HepG2 (cell line): ENCODE measurements around the gene ZNHIT6. TPM values are rescaled to one million over a fixed set of nuclear protein-coding genes. Genes with fewer than 3 reads are reported as not detected.
A peak's percentile ranks its signal among the peaks of the same experiment; 100 is the strongest.

Experiments
- CBX1 ChIP-seq: IDR thresholded peaks from one replicate; pipeline ENCODE4 v1.6.1; 2016; ENCODE audit warnings: antibody characterized with exemption, low read depth
- CREB1 ChIP-seq, 2 experiments: fragments of 450-650 bp in 1 of 2; IDR thresholded peaks; 2 replicates each; pipeline ENCODE4 v1.6.1; 2016 to 2017; ENCODE audit warnings: control low read depth in 1 of 2, mild to moderate bottlenecking in 1 of 2, missing compliant biosample characterization in 1 of 2, missing genetic modification characterization in 1 of 2
- EZH2 ChIP-seq: conservative IDR thresholded peaks from 2 replicates; pipeline ENCODE4 v1.6.1; 2012; ENCODE audit warnings: mild to moderate bottlenecking, low read depth, low read length, moderate library complexity
- KDM6A ChIP-seq: IDR thresholded peaks from 2 replicates; pipeline ENCODE4 v1.6.1; 2016; ENCODE audit warnings: low read depth
- MAFK ChIP-seq, 2 experiments: IDR thresholded peaks in 1 of 2; conservative IDR thresholded peaks in 1 of 2; 2 replicates each; pipeline ENCODE4 v1.6.1; 2011; ENCODE audit warnings: improper control_type of control experiment in 2 of 2, low read length in 2 of 2
- NBN ChIP-seq: fragments of 450-650 bp; conservative IDR thresholded peaks from 2 replicates; pipeline ENCODE4 v1.6.1; 2017
- NPAS2 ChIP-seq: sonication (generic); formaldehyde crosslinking; IDR thresholded peaks from 2 replicates; pipeline ENCODE4 v1.8.0; 2022; ENCODE audit warnings: mild to moderate bottlenecking, missing genetic modification reagents, borderline replicate concordance
- PCBP2 ChIP-seq: fragments of 200-400 bp; formaldehyde crosslinking; optimal IDR thresholded peaks from 2 replicates; pipeline ENCODE3; 2018; ENCODE audit warnings: low read length, low read depth; ENCODE audit not compliant: poor library complexity, severe bottlenecking
- RBM39 ChIP-seq: fragments of 200-400 bp; formaldehyde crosslinking; IDR thresholded peaks from one replicate; pipeline ENCODE4 v1.6.1; 2018; ENCODE audit warnings: antibody characterized with exemption, mild to moderate bottlenecking, low read depth, low read length; ENCODE audit not compliant: poor library complexity, severe bottlenecking
- SAP130 ChIP-seq: IDR thresholded peaks from 2 replicates; pipeline ENCODE4 v1.6.1; 2016; ENCODE audit warnings: low read depth
- ZBED4 ChIP-seq: sonication (generic); formaldehyde crosslinking; IDR thresholded peaks from 2 replicates; pipeline ENCODE4 v1.4.0; 2020; ENCODE audit warnings: missing genetic modification reagents, borderline replicate concordance
- ZFP90 ChIP-seq: sonication (generic); formaldehyde crosslinking; IDR thresholded peaks from 2 replicates; pipeline ENCODE4 v1.8.0; 2022; ENCODE audit warnings: missing genetic modification reagents, mild to moderate bottlenecking, inconsistent platforms, borderline replicate concordance
- ZFY ChIP-seq: sonication (generic); formaldehyde crosslinking; IDR thresholded peaks from 2 replicates; pipeline ENCODE4 v1.4.0; 2020; ENCODE audit warnings: missing genetic modification reagents
- ZNF296 ChIP-seq: sonication (generic); formaldehyde crosslinking; conservative IDR thresholded peaks from 2 replicates; pipeline ENCODE4 v1.5.0; 2020; ENCODE audit warnings: mild to moderate bottlenecking, missing genetic modification reagents
- ZNF317 ChIP-seq: sonication (generic); formaldehyde crosslinking; IDR thresholded peaks from 2 replicates; pipeline ENCODE4 v1.5.0; 2020; ENCODE audit warnings: mild to moderate bottlenecking, missing genetic modification reagents
- ZNF460 ChIP-seq: sonication (generic); formaldehyde crosslinking; IDR thresholded peaks from 2 replicates; pipeline ENCODE4 v1.5.1; 2020; ENCODE audit warnings: missing genetic modification reagents, mild to moderate bottlenecking, borderline replicate concordance
- ZNF547 ChIP-seq: sonication (generic); formaldehyde crosslinking; IDR thresholded peaks from 2 replicates; pipeline ENCODE4 v1.5.1; 2020; ENCODE audit warnings: mild to moderate bottlenecking, missing genetic modification reagents
- ZSCAN30 ChIP-seq: sonication (generic); formaldehyde crosslinking; IDR thresholded peaks from 2 replicates; pipeline ENCODE4 v1.5.0; 2020; ENCODE audit warnings: mild to moderate bottlenecking, missing genetic modification reagents
- polyA plus RNA-seq, 8 experiments: library from polyadenylated mRNA; depleted of rRNA in 3 of 8; stranded (reverse) in 7 of 8; unstranded in 1 of 8; fragments of >200 nt; fragmentation: Illumina TruSeq in 4 of 8; extraction: Trizol in 4 of 8; gene quantifications; 2 replicates each; pipeline versions ENCODE4 v1.2.1 to v1.2.3, GENCODE V29; 2011 to 2016; ENCODE audit warnings: low read depth in 4 of 8, missing spikeins in 1 of 8, mixed read lengths in 1 of 8; ENCODE audit not compliant: insufficient read depth in 1 of 8
- total RNA-seq, 5 experiments: library from RNA; depleted of rRNA; stranded (reverse); fragments of >200 nt; fragmentation: Illumina TruSeq; extraction: Trizol; gene quantifications; 2 replicates each; pipeline ENCODE4 v1.2.3, GENCODE V29; 2016; ENCODE audit warnings: low read depth in 1 of 5
- TF ChIP-seq, protein P1 (sequence below): IDR thresholded peaks from 2 replicates; pipeline ENCODE4 v1.6.1; 2012; ENCODE audit warnings: inconsistent platforms
- TF ChIP-seq, protein P2 (sequence below): sonication (generic); formaldehyde crosslinking; IDR thresholded peaks from 2 replicates; pipeline ENCODE4 v1.4.0; 2020; ENCODE audit warnings: low read depth, missing genetic modification reagents
- TF ChIP-seq, protein P3 (sequence below): sonication (generic); formaldehyde crosslinking; IDR thresholded peaks from 2 replicates; pipeline ENCODE4 v1.8.0; 2022; ENCODE audit warnings: missing genetic modification reagents, mild to moderate bottlenecking, inconsistent platforms, borderline replicate concordance

ZNHIT6 gene
- total and polyA plus RNA-seq, 2 of the 13 experiments (the other 11 are each of a cell fraction or from before 2014, with no cell fraction given) = 6.0 to 15.2 TPM

DNA sequence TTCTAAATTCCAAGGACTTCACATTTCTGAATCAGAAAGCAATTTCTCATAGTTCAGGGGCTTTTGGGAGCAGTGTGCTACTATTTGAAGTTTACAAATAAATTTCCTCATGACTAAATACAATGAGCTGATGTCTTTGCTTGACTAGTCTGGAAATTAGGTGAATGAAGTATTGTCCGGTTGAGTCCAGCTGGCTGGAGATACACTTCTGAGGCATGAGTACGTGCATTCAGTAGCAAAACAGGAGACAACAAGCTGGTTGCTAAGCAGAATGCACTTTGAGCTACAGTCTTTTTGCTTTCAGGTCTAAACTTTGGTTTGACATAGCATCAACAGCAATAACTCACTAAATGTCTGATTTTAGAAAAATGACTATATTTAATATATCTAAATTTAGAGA lies 27.1 kb downstream of the ZNHIT6 start (continued):
- TF ChIP-seq CBX1 (no peak), NBN (no peak), NPAS2 (CRISPR knock-in tag) (no peak), PCBP2 (no peak), ZFY (no peak), ZNF547 (CRISPR knock-in tag) (no peak), EZH2 (no peak), KDM6A (0 out of 2 replicates have a peak, but pooled peaks have one; percentile 52), ZFP90 (CRISPR knock-in tag) (no peak), ZBED4 (no peak), MAFK (conservative IDR thresholded peaks at IDR 0.05 in 1 of 2, IDR thresholded peaks at IDR 0.05 in 1 of 2; ENCODE audit: low read length in 2 of 2) (peak in 1 of 2 experiments; percentile 11; a peak in 1 of 4 replicates), ZNF296 (CRISPR knock-in tag) (no peak), ZNF460 (CRISPR knock-in tag) (no peak), RBM39 (no peak), ZNF317 (CRISPR knock-in tag) (no peak), ZSCAN30 (CRISPR knock-in tag) (no peak), CREB1 (IDR thresholded peaks at IDR 0.05) (no peak), CREB1 (CRISPR knock-in tag; IDR thresholded peaks at IDR 0.05) (peak; percentile 64), SAP130 (peak; percentile 89)
- TF ChIP-seq, protein P1, sequence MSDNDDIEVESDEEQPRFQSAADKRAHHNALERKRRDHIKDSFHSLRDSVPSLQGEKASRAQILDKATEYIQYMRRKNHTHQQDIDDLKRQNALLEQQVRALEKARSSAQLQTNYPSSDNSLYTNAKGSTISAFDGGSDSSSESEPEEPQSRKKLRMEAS = no peak
- TF ChIP-seq, protein P2, sequence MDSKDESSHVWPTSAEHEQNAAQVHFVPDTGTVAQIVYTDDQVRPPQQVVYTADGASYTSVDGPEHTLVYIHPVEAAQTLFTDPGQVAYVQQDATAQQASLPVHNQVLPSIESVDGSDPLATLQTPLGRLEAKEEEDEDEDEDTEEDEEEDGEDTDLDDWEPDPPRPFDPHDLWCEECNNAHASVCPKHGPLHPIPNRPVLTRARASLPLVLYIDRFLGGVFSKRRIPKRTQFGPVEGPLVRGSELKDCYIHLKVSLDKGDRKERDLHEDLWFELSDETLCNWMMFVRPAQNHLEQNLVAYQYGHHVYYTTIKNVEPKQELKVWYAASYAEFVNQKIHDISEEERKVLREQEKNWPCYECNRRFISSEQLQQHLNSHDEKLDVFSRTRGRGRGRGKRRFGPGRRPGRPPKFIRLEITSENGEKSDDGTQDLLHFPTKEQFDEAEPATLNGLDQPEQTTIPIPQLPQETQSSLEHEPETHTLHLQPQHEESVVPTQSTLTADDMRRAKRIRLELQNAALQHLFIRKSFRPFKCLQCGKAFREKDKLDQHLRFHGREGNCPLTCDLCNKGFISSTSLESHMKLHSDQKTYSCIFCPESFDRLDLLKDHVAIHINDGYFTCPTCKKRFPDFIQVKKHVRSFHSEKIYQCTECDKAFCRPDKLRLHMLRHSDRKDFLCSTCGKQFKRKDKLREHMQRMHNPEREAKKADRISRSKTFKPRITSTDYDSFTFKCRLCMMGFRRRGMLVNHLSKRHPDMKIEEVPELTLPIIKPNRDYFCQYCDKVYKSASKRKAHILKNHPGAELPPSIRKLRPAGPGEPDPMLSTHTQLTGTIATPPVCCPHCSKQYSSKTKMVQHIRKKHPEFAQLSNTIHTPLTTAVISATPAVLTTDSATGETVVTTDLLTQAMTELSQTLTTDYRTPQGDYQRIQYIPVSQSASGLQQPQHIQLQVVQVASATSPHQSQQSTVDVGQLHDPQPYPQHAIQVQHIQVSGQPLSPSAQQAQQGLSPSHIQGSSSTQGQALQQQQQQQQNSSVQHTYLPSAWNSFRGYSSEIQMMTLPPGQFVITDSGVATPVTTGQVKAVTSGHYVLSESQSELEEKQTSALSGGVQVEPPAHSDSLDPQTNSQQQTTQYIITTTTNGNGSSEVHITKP (CRISPR knock-in tag) = no peak
- TF ChIP-seq, protein P3, sequence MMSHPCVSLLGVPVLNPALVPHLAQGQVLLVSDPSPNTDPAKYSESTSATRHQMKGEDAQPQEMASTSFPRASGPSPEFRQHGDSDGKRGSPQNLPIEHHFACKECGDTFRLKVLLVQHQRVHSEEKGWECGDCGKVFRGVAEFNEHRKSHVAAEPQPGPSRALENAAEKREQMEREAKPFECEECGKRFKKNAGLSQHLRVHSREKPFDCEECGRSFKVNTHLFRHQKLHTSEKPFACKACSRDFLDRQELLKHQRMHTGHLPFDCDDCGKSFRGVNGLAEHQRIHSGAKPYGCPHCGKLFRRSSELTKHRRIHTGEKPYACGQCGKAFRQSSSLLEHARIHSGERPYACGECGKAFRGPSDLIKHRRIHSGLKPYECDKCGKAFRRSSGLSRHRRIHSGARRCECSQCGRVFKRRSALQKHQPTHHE (CRISPR knock-in tag) = no peak
